K562 (cell line): Measurements from ENCODE around the gene SOWAHB. TPM values are rescaled to one million over a fixed set of nuclear protein-coding genes. Genes with fewer than 3 reads are reported as not detected.

Experiments used
- ATF1 ChIP-seq, 2 experiments: fragments of 450-650 bp in 1 of 2; IDR thresholded peaks; 2 replicates each; pipeline ENCODE4 v1.6.1; 2016; ENCODE audit warnings: missing compliant biosample characterization in 1 of 2, missing genetic modification characterization in 1 of 2
- POLR2H ChIP-seq: IDR thresholded peaks from 2 replicates; pipeline ENCODE4 v1.6.1; 2016; ENCODE audit warnings: missing genetic modification characterization, low read depth, mild to moderate bottlenecking, control low read depth, missing compliant biosample characterization, moderate library complexity
- polyA plus RNA-seq, 8 experiments: library from polyadenylated mRNA; depleted of rRNA in 4 of 8; stranded (reverse) in 5 of 8; unstranded in 3 of 8; fragments of >200 nt; fragmentation: Nextera tagmentation in 2 of 8; fragmentation: Illumina TruSeq in 1 of 8; extraction: Ambion mirVana in 2 of 8; extraction: Trizol in 1 of 8; gene quantifications; 2 replicates each; pipeline versions ENCODE4 v1.2.1 to v1.2.3, GENCODE V29; 2011 to 2014; ENCODE audit warnings: inconsistent platforms in 1 of 8, missing spikeins in 1 of 8
- total RNA-seq, 7 experiments: library from RNA; depleted of rRNA in 6 of 7; stranded (reverse); fragments of >200 nt in 6 of 7; fragmentation: Illumina TruSeq in 2 of 7; extraction: Trizol in 2 of 7; gene quantifications; 2 replicates each; pipeline versions ENCODE4 v1.2.1 to v1.2.3, GENCODE V29; 2011 to 2021; ENCODE audit warnings: low replicate concordance in 1 of 7
- TF ChIP-seq, protein P1 (sequence below): fragments of 250-450 bp; sonication (Bioruptor Pico); IDR thresholded peaks from 2 replicates; pipeline ENCODE4 v1.5.0; 2021; ENCODE audit warnings: mild to moderate bottlenecking, moderate library complexity
- TF ChIP-seq, protein P2 (sequence below), 2 experiments: fragments of 450-650 bp in 1 of 2; sonication (generic) in 1 of 2; formaldehyde crosslinking in 1 of 2; IDR thresholded peaks; 2 replicates each; pipeline versions ENCODE4 v1.7.1 to v1.9.0; 2016 to 2022; ENCODE audit warnings: inconsistent platforms in 1 of 2, mild to moderate bottlenecking in 1 of 2, missing genetic modification reagents in 1 of 2

The SOWAHB gene
- total and polyA plus RNA-seq, 9 of the 15 experiments (the other 6 are each of a cell fraction or from before 2014, with no cell fraction given): not detected

DNA sequence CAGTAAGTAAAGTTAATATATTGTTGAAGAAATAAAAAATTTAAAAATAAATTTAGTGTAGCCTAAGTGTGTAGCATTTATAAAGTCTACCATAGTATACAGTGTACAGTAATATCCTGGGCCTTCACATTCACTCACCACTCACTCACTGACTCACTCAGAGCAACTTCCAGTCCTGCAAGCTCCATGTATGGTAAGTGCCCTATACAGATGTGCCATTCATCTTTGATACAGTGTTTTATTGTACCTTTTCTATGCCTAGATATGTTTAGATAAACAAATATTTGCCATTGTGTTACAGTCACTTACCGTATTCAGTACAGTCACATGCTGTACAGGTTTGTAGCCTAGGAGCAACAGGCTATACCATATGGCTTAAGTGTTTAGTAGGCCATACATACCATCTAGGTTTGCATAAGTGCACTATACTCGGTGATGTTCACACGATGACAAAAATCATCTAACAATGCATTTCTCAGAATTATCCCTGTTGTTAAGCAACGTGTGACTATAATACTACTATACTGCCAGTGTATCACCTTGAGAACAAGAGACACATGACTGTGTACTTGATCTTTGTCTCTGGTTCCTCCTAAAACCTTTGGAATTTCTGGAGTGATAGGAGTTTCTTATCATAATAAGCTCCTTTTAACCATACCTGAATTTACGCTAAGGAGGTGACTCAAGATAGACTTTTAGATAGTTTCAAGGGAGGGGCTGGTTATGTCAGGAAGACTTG lies 25.8 kb upstream of the SOWAHB start (continued):
- TF ChIP-seq, protein P1, sequence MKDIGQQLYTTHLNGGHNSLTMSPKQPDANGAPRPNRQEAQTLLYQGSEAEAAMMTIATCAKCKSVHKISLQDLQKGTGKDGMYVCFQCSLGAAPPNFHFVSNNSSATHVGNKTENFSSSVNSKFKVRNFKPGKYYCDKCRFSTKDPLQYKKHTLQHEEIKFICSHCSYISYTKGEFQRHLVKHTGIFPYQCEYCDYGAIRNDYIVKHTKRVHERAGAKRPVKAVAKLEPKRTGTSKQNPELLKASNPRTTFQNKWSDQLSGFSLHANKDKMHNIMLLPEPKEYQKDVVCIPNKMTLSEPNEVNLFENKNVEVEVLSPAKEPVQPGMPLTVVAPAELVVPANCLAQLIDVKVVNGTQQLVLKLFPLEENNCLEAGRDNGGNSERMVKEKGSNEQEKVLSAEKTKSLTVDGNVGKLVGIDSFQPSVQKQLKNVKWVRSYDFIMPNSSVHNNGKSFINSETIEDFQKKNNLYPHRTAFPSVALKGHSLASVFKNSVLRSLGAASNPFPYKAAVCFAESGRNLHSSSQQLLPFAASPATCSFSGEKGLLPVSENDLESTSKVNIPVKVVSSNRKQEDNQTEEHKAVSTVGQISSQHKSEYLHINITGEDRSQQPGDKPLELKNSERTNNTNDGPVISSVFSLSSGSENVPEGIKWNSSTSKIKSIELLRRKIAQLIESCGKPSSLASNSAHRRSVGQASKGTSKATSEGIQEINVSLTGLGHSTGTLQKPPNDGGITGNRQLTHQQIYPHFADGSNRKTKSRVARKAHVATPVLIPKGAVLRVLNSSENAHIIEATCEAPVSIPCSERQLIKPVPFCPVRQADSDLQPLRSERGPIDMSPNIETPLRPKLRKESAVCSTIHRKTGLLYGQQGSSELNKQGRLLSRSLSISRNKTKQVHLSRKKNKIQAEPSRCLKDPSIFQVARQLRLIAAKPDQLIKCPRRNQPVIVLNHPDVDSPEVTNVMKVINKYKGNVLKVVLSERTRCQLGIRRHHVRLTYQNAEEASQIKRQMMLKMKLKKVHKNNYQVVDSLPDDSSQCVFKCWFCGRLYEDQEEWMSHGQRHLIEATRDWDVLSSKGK: no peak
- TF ChIP-seq POLR2H (tag) (no peak), ATF1 (CRISPR knock-in tag; IDR thresholded peaks at IDR 0.05) (no peak), ATF1 (tag; IDR thresholded peaks at IDR 0.05) (no peak)
- TF ChIP-seq, protein P2, sequence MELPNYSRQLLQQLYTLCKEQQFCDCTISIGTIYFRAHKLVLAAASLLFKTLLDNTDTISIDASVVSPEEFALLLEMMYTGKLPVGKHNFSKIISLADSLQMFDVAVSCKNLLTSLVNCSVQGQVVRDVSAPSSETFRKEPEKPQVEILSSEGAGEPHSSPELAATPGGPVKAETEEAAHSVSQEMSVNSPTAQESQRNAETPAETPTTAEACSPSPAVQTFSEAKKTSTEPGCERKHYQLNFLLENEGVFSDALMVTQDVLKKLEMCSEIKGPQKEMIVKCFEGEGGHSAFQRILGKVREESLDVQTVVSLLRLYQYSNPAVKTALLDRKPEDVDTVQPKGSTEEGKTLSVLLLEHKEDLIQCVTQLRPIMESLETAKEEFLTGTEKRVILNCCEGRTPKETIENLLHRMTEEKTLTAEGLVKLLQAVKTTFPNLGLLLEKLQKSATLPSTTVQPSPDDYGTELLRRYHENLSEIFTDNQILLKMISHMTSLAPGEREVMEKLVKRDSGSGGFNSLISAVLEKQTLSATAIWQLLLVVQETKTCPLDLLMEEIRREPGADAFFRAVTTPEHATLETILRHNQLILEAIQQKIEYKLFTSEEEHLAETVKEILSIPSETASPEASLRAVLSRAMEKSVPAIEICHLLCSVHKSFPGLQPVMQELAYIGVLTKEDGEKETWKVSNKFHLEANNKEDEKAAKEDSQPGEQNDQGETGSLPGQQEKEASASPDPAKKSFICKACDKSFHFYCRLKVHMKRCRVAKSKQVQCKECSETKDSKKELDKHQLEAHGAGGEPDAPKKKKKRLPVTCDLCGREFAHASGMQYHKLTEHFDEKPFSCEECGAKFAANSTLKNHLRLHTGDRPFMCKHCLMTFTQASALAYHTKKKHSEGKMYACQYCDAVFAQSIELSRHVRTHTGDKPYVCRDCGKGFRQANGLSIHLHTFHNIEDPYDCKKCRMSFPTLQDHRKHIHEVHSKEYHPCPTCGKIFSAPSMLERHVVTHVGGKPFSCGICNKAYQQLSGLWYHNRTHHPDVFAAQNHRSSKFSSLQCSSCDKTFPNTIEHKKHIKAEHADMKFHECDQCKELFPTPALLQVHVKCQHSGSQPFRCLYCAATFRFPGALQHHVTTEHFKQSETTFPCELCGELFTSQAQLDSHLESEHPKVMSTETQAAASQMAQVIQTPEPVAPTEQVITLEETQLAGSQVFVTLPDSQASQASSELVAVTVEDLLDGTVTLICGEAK (IDR thresholded peaks at IDR 0.05): no peak
- TF ChIP-seq, protein P2 (CRISPR knock-in tag; IDR thresholded peaks at IDR 0.05): no peak
- TF ChIP-seq, all 486 proteins: peak for 0
